ENCODE measurements around the gene LRRC74A.
"Not testable (repeated sequence)": the region's sequence is repeated elsewhere in the genome, so short reads cannot be mapped to it uniquely, and the experiment has no call there.

LRRC74A gene

DNA sequence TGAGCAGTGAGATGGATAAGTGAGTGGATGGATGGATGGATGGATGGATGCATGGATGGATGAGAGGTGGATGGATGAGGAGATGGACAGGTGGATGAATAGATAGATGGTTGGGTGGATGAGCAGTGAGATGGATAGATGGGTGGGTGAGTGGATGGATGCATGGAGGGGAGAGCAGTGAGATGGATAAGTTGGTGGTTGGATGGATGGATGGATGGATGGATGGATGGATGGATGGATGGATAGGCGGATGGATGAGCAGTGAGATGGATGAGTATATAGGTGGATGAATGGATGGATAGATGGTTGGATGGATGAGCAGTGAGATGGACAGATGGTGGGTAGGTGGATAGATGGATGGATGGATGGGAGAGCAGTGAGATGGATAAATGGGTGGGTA lies 30.6 kb downstream of the LRRC74A start:
- no peak for DNase-seq

DNA sequence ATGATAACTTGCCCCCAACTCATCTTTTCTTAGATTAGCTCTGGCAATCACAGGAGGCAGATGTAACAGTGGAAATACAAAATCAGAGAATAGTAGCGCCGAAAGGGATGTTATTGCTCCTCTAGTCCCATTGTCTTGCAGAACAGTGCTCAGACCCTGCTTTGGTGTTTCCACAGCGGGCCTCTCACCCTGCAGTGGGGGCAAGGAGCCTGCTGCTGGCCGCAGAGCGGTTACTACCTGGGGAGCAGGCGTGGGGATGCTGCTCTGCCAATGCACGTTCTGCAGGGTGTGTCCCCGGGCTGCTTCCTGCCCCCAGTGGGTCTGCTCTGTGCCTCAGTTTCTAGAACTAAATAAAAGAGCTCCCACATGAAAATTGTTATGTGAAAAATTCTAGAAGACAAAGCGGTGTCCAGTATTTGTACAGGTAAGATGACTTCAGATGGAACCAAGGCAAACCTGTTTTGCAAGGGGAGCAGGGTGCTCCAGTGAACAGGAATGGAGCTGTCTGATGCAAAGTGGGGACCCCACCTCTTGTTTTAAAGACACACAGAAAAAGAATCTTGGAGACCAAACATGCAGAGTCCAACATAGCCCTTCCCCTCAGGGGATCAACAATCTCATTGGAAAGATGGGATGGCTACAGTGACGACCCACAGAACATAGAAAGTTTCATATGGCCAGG lies 35.5 kb downstream of the LRRC74A start:
- DNase-seq = no peak

DNA sequence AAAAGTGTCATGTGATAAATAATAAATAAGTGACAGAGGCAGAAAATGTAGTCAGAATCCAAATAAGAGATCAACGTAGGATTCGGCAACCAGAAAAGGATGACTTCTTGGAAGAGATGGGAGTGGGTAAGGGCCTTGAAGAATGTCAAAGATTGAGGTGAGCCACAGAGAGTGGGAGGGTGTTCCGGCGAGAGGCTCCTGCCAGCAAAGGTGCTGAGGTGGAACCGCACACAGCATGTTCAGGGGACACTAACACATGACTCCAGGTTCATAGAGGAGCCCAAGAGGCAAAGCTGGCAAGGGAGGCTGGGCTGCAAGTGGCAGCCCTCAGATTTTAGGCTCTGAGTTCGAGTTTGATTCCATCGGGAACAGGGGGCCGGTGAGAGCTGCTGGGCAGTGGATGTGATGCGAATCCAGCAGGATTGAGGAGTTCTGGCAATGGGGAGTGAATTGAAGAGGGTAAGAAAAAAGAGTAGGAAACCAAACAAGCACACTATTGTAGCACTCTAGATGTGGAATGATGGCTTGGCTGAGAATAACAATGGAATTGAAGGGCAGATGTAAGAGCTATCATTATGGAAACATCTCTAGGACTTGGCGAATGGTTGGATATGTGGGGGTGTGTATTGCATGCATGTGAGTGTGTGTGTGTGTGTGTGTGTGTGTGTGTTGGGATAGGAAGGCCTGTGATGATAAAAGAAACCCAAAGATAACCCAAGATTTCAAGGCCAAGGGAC lies 36.5 kb downstream of the LRRC74A start:
- no peak for DNase-seq

DNA sequence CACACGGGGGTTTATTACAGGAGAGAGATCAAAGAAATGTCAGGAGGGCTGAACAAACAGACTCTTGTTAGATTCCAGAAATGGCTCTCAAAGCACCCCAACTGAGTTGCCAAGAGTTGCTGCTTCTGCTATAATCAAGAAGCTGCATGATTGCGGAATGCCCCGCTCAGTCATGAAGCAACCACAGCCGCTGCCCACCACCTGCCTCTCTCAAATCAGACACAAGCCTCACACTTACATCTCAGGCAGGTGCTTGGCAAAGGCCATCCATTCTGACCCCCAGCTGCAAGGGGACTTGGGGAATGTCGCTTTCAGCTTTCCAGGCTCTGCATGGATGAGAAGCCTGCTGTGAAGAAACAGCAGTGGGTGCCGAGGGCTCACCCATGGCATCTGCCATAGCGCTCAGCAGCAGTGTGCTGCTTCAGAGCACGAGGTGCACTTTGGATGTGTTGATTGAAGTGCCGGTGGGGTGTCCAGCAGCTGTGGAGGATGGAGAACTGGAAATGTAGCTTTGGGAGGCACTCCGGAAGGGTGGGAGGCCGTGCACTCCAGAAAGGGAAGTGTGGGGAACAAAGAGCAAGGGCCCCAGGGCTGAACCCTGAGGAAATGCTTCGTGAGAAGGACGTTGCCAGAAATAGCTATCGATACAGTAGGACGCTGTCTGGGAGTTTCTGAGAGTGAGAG lies 37.7 kb downstream of the LRRC74A start:
- DNase-seq = peak in 1 of 2 donors; percentile 45

DNA sequence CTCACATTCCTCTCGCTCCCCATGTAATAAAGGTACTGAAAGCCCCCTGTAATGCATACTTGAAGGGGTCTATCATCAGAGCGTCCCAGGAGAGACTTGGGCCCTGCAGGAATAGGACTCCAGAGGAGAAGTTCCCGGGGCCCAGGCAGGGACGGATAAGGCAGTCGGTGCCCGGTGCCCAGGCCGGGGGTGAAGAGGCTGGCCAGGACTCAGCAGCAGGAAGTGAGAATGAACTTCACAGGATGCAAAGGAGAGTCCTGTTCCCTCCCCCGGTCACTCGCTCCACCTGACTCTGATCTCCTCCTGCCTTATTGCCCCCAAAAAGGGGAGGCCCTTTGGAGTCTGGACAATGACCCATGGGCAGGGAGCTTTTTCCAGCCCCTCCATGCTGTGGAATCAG lies 40.2 kb downstream of the LRRC74A start:
- DNase-seq = no peak

DNA sequence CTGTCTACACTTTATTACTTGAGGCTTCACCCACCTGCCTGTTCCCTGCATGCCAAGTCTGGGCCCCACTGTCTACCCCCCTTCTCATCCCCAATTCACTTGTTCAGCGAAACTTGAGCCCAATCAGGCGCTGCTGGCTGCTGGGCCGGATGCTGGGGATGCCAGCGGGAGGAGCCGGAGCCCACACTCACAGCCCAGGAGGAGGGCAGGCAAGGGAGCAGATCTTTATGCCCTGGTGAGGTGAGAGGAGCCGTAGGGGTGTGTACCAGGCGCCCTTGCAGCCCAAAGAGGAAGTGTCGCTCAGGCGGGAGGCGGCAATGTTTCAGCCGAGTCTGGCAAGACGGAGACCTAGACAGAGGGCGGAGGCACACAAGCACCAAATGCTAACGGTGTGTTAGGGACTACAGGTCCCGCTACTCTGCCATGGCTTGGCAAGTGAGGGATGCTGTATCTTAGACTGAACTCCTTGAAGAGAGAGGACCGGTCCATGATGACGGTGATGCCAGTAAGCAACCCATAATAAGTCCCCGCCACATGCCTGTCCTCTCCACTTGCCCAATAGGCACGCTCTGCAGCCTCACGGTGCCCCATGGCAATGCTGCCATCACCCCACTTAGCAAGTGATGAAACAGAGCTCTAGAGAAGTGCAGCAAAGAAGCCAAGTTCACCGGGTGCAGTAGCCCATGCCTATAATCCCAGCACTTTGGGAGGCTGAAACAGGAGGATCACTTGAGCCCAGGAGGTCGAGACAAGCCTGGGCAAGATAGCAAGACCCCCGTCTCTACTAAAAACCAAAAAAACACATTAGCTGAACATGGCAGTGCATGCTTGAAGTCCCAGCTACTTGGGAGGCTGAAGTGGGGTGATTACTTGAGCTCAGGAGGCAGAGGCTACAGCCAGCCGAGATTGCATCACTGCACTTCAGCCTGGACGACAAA lies 41.6 kb downstream of the LRRC74A start:
- peak; percentile 22 to 63 for DNase-seq

DNA sequence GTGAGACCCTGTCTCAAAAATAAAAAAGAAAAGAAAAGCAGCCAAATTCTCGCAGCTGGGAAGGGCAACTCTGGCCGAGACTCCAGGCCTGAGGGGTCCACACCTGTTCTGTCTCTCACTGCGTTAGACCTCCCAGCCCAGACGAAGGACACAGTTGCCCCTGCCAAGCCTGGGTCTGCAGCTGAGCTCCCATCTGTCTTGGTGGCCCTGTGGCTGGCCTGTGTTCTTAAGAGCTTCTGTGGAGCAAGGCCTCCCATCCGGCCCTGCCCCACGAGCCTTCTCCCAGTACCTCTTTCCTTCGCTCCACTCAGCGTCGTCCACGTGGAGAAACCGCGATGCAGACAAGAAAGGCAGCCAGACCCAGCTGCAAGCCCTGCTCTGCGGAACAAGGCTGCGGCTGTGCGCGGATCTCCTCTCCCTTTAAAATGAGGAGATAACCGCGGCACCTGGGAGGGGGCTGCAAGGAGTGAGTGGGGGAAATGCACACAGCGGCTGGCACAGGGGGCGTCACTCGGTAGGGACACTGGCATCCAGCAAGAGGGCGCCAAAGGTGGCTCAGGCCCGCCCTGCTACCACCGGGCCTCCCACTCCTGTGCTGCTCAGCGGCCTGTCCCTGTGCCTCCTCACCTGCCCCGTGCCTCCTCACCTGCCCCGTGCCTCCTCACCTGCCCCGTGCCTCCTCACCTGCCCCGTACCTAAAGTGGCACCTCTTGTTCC lies 42.4 kb downstream of the LRRC74A start:
- DNase-seq = no peak

DNA sequence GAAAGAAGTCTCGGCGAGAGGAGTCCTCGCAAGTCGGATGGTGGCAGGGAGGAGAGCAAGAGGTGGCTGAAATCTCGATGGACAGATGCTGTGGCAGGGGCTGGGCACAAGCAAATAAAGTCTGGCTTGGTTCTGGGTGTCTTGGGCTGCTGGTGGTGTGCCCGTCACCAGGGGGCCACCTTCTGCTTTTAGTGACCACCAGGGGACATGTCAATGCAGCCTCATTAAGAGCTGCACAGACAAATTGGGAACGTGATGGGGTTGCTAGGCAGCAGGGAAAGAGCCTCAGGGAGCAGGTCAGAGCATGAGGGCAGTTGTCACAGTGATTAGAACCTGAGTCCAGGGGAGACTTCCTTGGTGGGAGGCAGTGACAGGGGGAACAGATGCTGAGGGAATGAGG lies 44.0 kb downstream of the LRRC74A start:
- no peak for DNase-seq

DNA sequence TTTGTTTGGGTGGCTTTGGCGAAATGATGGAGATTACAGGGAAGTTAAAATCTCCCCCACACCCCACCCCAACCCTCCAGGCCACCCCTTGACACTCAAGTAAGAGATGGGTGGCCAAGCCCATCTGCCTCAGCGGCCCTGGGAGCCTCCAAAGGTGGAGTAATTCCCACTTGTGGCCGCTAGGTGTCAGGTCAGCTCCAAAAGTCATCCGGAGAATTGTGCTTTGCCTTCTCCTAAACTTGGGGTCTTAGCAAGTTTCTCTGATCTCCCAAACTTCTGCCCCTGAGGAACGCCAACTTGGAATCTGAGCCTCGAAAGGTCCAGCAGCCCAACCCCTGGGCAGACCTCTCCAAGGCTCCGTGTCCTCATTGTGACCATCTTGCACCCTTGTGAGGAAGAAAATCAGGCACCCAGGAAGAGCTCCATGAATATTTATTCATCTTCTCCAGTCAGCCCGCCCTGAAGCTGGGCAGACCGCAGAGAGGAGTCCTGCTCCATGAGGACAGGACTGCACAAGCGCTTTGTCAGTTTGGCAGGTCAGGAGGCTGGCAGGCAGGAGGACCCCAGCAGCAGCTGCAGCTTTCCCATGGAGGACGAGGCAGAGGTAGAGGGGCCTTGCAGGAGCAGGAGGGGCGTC lies 46.7 kb downstream of the LRRC74A start:
- peak; percentile 64 to 74 for DNase-seq

DNA sequence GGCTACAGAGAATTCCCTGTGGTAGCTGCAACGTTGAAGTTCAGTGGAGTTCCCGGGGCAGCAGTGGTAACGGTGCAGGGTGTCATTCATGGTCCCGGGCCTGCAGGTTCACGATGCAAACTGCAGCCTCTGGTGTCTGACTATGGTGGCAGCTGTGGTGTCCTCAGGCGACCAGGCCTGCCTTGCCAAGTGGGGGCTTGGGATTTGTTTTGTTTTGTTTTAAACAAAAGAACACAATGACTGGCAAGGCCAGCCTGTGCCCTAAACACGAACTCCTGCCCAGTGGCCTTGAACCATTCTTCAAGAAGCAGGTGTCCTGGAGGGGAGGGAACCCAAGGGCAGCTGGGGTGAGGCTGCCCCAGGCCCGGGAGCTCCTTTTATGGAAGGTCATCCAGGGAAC lies 48.5 kb downstream of the LRRC74A start:
- DNase-seq = no peak

DNA sequence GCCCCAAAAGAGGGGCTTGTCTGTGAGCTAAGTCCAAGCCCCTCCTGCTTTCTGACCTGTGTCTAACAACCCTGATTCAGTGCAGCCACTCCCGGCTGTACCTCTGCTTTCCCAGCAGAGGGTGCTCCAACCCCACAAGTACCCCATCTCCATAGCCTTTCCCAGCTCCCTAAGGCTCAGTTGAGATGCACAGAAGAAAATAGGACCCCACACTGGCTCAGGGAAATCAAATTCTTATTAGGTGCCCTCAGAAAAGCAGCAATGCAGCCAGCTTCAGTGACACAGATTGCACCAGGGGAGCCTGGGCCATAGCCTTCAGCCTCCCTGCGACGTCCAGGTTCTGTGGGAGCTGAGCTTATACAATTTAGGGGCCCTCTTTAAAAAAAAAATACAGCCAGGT lies 49.9 kb downstream of the LRRC74A start:
- peak; percentile 55 to 56 for DNase-seq

DNA sequence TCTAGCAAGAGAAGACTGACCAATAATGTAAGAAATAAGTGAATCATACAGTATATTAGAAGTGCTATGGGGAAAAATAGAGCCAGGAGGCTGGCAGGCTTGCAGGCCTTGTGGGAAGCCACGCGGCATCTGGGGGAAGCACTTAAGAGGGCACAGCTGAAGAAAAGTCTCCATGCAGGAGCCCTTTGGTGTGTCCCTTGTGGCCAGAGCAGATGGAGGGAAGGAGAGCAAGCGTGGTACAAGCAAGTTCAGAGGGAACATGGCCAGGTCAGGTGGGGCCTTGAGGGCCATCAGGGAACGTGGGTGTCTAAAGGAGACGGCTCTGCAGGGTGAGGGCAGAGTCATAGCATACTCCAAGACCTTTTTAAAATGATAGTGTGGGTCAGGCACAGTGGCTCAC lies 51.7 kb downstream of the LRRC74A start:
- DNase-seq = no peak

DNA sequence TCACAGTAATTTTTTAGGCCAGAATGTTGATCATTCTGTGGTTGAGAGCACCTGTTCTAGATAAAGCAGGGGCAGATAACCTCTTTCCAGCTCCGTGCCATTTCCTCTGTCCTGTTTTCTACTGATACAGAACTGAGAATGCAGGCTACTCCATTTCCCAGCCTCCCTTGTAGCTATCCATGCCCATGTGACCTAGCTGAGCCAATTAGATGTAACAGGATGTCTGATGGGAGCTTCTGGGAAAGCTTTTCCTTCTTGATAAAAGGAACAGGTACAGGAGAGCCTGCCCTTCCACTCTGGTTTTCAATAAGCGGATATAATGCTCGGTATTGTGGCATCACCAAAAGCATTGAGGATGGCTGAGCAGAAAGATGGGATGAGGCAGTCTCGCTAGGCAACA lies 54.2 kb downstream of the LRRC74A start:
- DNase-seq = no peak

DNA sequence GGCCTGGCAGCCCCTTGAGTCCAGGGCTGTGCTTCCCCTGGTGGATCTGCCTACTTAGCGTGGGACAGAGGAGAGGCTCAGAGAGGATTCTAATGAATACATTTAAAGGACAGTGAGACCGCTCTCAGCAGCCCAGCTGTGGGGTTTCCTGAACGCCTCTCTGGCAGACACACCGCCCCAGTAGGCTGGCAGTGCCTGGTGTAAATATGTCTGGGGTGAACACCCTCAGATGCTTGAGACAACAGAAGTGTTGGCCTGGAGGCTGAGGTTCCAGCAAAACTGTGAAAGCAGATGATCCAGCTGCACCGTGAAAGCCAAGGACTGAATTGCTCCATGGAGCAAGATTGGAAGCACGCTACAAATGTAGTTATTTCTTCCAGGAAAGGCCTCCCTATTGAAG lies 55.1 kb downstream of the LRRC74A start:
- DNase-seq = no peak

DNA sequence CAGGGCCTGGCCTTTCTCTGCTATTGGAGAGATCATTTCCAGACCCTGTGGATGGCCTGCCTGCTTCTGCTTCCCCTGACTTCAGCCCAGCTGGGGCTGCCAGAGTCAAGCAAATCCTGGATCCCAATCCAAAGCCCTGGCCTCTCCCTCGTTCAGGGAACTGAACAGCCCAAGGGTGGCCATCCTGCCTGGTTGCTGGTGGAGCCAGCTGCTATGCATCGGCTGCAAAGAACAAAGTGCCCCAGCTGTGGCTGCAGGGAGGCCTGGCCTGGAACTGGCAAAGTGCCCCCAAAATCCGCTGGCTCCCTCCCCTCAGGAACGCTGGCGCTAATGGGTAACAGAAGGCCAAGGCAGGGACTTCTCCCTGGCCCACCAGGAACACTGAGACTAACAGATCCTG lies 56.4 kb downstream of the LRRC74A start:
- DNase-seq = no peak

DNA sequence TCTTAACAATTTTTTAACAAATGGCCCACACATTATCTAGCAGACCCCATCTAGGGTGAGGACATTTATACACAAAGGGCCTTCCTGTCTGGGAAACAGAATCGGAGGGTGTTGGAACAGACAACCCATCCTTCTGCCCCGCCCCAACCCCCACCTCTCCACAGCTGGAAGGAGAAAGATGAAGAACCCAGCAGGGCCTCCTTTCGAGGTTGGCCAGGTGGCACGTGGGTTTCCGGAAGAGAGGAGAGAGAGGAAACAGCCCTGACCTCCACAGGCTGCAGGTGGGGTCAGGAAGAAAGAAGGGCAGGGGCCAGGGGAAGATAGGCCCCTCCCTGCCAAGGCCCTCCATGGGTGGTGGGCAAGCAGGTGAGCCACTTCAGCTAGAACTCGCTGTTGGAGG lies 57.2 kb downstream of the LRRC74A start:
- DNase-seq = no peak

DNA sequence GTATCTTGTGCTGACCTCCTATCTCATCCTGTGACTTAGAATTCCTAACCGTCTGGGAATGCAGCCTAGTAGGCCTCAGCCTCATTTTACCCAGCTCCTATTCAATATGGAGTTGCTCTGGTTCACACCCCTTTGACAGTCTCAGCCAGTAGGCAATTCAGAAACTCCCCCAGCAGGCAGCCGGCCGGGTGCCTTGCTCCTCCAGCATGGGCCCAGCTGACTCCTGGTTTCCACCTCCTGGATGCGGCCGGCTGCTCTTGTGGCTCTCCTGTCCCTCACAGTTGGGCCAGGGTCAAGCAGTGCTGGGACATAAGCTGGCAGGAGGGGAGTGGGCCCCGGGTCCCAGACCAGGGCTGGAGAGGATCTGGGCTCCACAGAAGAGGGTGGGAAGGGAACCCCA lies 58.2 kb downstream of the LRRC74A start:
- DNase-seq = no peak

DNA sequence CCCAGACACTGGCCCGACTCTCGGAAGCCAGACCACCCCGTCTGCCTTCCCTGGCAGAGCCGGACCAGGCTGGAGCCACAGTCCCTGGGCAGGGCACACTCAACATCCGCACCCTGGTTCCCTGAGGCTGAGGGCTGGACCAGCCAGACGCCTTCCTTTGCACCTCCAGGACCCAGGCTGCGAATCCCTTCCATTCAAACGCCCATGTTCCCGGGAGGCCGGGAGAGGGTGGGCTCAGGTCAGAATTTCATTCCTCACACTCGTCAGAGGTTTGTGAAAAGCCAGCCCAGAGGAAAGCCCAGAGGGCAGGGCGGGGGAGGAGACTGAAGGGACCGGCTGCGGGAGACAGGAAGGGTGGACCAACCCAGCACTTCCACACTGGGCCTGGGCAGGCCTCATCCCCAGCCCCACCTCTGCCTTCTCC lies 58.7 kb downstream of the LRRC74A start:
- DNase-seq = no peak

DNA sequence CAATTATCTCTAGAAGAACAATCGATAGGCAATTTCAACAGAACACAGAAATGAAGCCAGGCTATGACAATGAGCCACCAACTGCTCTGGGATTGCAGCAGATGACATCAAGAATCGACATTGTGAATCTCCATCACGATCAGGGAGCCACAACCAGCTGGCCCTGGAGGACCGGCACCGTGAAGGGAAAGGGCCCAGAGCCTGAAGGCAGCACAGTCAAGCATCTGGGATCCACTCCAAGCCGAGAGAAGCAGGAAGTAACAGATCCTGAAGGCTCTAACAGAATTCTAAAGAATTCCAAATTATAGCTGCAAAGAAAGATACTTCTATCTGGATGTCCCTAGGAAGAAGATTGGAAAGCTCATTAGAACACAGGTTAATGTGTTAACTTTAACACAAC lies 61.0 kb downstream of the LRRC74A start:
- no peak for DNase-seq

DNA sequence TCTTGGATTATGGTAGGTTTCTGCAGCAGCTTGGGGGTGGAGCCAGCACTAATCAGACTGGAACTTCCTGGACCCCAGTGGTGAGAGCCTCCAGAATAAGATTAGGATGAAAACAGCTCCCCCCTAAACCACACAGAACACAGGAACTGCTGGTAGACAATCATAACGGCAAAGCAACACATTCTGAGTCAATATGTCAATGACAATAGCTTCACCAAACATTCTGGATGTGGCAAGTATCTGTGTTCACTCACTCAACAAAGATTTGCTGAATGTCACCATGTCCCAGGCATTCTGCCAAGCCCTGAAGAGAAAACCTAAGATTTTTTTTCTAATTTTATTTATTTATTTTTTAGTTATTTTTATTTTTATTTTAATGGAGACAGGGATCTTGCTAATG lies 65.2 kb downstream of the LRRC74A start:
- no peak for DNase-seq

DNA sequence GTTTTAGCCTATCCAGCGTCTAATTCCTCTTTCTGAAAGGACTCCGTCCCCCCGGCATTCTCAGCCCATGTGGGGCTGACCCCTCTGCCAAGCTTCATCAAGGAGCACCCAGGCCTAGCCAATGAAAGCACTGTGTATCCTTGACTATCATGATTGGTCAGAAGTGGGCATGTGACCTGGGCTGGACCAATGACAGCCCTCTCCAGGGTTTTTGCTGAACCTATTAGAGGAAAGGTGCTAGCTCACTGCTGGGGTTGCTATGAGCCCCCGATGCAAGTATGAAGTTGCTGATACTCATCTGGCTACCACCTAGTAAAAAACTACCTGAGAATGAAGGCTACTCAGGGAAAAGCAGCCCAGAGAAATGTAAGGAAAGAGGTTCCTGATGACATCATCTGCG lies 68.1 kb downstream of the LRRC74A start:
- DNase-seq = no peak

DNA sequence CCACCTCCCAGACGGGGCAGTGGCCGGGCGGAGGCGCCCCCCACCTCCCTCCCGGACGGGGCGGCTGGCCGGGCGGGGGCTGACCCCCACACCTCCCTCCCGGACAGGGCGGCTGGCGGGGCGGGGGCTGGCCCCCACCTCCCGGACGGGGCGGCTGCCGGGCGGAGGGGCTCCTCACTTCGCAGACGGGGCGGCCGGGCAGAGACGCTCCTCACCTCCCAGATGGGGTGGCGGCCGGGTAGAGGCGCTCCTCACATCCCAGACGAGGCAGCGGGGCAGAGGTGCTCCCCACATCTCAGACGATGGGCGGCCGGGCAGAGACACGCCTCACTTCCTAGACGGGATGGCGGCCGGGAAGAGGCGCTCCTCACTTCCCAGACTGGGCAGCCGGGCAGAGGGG lies 71.8 kb downstream of the LRRC74A start:
- DNase-seq = not testable (repeated sequence)

All from CD4-positive, alpha-beta T cell treated with Interleukin-1 beta for 1 hour (primary cell).